Fibroblast of mammary gland (primary cell): Measurements from ENCODE around the gene PARD3B.
A peak's percentile ranks its signal among the peaks of the same experiment; 100 is the strongest.

Experiments
- DNase-seq: peaks from one replicate; pipeline ENCODE4 v3.0.0-alpha.2; 2010; ENCODE audit warnings: low read depth
- H3K4me3 ChIP-seq: 2 replicates; pipeline ENCODE4 v1.5.1; 2011; ENCODE audit warnings: low read depth, mild to moderate bottlenecking, low read length, moderate library complexity; ENCODE audit not compliant: control insufficient read depth
- TF ChIP-seq, protein P1 (sequence below): conservative IDR thresholded peaks from 2 replicates; pipeline ENCODE4 v1.5.1; 2011; ENCODE audit warnings: low read depth, low read length, inconsistent platforms; ENCODE audit not compliant: control insufficient read depth, insufficient read depth

PARD3B gene

DNA sequence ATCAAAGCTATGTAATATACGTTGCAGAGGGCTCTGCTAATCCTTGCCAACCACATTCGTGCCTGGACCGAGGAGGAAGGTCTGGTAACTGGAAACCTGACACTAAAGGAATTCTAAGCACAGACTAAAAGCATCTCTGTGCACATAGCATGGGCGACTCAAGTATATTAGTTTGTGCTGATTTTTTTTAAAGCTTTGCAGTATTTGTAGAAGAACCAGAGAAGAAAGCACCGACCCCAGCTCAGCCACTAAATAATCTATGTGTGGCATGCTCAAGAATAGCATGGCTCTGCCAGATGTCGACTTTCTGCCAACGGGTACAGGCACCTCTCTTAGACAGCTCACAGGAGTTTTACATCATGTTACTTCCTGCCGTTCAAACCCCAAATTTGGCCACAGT lies 1063.8 kb downstream of the PARD3B start:
- no peak overlapping the region for H3K4me3 ChIP-seq
- TF ChIP-seq, protein P1, sequence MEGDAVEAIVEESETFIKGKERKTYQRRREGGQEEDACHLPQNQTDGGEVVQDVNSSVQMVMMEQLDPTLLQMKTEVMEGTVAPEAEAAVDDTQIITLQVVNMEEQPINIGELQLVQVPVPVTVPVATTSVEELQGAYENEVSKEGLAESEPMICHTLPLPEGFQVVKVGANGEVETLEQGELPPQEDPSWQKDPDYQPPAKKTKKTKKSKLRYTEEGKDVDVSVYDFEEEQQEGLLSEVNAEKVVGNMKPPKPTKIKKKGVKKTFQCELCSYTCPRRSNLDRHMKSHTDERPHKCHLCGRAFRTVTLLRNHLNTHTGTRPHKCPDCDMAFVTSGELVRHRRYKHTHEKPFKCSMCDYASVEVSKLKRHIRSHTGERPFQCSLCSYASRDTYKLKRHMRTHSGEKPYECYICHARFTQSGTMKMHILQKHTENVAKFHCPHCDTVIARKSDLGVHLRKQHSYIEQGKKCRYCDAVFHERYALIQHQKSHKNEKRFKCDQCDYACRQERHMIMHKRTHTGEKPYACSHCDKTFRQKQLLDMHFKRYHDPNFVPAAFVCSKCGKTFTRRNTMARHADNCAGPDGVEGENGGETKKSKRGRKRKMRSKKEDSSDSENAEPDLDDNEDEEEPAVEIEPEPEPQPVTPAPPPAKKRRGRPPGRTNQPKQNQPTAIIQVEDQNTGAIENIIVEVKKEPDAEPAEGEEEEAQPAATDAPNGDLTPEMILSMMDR, result no peak
- no peak for DNase-seq

DNA sequence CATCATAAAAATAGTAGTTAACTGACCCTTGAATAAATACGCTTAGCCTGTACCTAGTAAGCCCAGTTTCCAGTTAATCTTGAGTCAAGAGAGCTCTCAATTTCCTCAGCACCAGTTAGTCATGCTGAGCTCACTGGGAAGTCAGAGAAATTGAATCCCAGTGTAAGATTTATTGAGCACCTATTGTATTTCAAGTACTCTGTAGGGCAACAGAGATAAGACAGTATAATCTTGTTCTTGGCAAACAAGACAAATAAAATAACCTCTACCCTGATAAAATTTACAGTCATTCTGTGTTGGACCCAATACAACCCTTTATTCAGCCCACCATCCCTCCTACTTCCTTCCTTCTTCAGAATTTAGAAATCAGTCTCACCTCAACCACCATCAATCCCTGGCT lies 1065.2 kb downstream of the PARD3B start:
- DNase-seq, result peak; percentile 60
- TF ChIP-seq, protein P1, result no peak

DNA sequence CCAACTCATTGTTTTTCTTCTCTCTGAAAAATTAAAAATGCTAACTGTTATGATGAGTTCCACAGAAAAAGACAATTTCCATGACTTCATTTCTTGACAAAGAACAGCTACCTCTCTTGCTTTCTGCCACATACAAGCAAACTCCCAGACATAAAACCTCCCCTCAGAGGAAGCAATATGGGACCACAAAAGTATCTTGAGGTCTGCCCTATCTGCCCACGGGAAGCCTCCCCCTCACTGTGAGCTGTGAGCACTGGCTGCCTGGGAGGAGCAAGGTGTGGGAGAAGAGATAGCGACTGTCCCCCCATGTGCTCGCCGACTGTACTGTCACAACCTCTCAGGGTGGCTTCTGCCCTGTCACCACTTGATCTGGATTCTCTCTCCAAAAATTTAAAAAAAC lies 1067.4 kb downstream of the PARD3B start:
- DNase-seq, result no peak
- no peak overlapping the region for H3K4me3 ChIP-seq
- TF ChIP-seq, protein P1, result no peak

More for the DNA sequence above, 1065.2 kb downstream of the PARD3B start:
- no peak overlapping the region for H3K4me3 ChIP-seq

DNA sequence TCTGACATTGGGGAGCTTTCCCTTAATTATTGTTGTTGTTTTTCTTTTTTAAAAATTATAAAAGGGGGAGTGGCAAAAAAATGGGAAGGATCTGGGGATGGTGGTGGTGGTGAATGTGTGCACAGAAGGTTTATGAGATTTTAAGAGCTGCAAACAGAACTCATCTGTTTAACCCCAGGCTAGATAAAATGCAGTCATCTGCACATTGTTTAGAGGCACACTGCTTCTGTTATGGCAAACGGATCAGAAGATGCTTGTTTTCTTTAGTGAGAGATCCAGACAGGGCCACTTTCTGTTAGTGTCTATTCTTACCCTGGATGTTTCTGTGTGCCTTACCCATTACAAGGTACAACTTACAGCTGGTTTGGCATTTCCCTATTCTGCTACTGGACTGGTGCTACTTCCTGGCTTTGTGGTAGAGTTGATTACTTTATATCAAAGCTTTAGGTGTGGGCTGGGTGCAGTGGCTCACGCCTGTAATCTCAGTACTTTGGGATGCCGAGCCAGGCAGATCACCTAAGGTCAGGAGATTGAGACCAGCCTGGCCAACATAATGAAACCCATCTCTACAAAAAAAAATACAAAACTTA lies 1068.8 kb downstream of the PARD3B start:
- DNase-seq, result no peak
- TF ChIP-seq, protein P1, result no peak
- no peak overlapping the region for H3K4me3 ChIP-seq

DNA sequence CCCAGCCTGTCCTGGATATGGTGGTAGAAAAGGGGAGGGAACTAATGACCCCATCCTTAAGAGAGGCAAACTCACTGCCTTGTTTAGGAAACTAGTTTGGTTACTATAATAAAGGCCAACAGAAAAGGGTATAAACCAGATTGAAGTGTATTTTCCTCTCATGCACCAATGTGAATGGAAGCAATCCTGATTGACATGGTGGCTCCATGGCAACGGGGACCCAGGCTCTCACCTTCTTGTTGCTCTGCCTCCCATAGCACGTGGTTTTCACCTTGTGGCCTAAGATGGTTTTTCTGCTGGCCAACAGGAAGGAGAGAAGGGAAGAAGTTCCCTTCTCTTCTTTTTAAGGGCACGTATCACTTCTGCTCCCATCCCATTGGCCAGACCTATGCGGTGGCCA lies 1069.7 kb downstream of the PARD3B start:
- no peak overlapping the region for H3K4me3 ChIP-seq
- no peak for DNase-seq
- TF ChIP-seq, protein P1, result no peak

DNA sequence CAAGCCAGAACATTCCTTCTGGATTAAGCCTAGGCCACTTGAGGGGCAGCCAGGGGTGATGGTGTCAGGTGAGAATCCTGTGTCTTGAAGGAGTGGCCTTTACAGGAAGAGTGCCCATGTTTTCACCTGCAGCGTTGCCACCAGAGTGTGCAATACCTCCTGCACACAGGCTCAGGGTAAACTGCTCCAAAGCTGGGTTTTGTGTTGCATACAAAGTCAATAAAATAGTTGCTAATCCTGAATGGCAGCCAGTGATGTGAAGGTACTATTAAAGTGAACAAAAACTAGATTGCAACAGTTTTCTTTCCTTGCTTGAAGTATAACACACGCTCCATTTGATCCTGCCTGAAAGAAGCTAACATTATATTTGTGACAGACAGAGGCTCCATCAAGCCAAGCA lies 1072.6 kb downstream of the PARD3B start:
- no peak overlapping the region for H3K4me3 ChIP-seq
- TF ChIP-seq, protein P1, result no peak
- DNase-seq, result no peak

DNA sequence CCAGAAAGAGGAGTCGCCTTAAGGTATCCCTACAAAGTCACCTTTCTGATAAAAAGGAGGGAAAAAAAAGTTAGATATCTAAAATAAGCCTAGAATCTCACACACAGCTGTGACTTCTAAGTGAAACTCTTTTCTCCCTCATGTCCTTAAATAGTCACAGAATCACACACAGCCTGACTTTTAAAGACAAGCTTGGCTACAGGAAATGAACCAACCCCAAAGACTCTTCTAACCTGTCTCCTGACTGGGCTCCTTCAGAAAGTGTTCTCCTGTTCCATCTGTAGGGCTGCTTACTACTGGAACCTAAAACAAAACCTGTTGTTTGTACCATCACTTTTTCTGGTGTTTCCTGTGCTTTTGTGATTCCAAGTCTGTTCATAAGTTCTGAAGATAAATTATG lies 1074.3 kb downstream of the PARD3B start:
- DNase-seq, result no peak
- TF ChIP-seq, protein P1, result no peak
- H3K4me3 ChIP-seq, result no peak overlapping the region
